CD4-positive, alpha-beta T cell treated with Interferon alpha-2 for 1 hour (primary cell): ENCODE results near the gene ZSCAN10.

Source experiments
- DNase-seq, 2 donors: peaks; one replicate each; pipeline ENCODE4 v3.0.0-alpha.2; 2020 to 2022

Gene ZSCAN10

GRCh38 chr16:3133844-3134243, 34.8 kb upstream of the ZSCAN10 start:
- DNase-seq: no peak

- peak; percentile 34 to 43 for DNase-seq
Measured at GRCh38 chr16:3131755-3132377, 32.8 kb upstream of the ZSCAN10 start.

- DNase-seq: peak; percentile 86 to 92
Measured at GRCh38 chr16:3129137-3130131, 30.3 kb upstream of the ZSCAN10 start.

GRCh38 chr16:3127745-3128144, 28.7 kb upstream of the ZSCAN10 start:
- DNase-seq: no peak

- peak; percentile 94 to 96 for DNase-seq
Measured at GRCh38 chr16:3123986-3124886, 25.1 kb upstream of the ZSCAN10 start.

- no peak for DNase-seq
Measured at GRCh38 chr16:3122926-3123570, 24.0 kb upstream of the ZSCAN10 start.

- DNase-seq: no peak
Measured at GRCh38 chr16:3121851-3122467, 22.9 kb upstream of the ZSCAN10 start.

GRCh38 chr16:3120435-3120834, 21.3 kb upstream of the ZSCAN10 start:
- no peak for DNase-seq

GRCh38 chr16:3119701-3120408, 20.8 kb upstream of the ZSCAN10 start:
- no peak for DNase-seq

GRCh38 chr16:3119286-3119685, 20.2 kb upstream of the ZSCAN10 start:
- DNase-seq: no peak

- DNase-seq: no peak
Measured at GRCh38 chr16:3118846-3119245, 19.8 kb upstream of the ZSCAN10 start.

- DNase-seq: no peak
Measured at GRCh38 chr16:3118204-3118790, 19.2 kb upstream of the ZSCAN10 start.

- no peak for DNase-seq
Measured at GRCh38 chr16:3115561-3115960, 16.5 kb upstream of the ZSCAN10 start.

GRCh38 chr16:3115003-3115402, 15.9 kb upstream of the ZSCAN10 start:
- DNase-seq: no peak

- DNase-seq: no peak
Measured at GRCh38 chr16:3113765-3114479, 14.8 kb upstream of the ZSCAN10 start.

GRCh38 chr16:3112881-3113574, 13.9 kb upstream of the ZSCAN10 start:
- no peak for DNase-seq

GRCh38 chr16:3112058-3112880, 13.2 kb upstream of the ZSCAN10 start, which contains the start of gene ZNF205:
TSS of gene ZNF205 (plus strand) at chr16:3112586. CDS start at chr16:3113431, 845 bp downstream.
- DNase-seq: no peak

- DNase-seq: peak; percentile 93 to 94
Measured at GRCh38 chr16:3106205-3106928, 7.3 kb upstream of the ZSCAN10 start.
